ENCODE results near the gene CDK5RAP1. TPM values are rescaled to one million over a fixed set of nuclear protein-coding genes. Genes with fewer than 3 reads are reported as not detected.

The CDK5RAP1 gene
- total and polyA plus RNA-seq, 9 of the 15 experiments (the other 6 are each of a cell fraction or from before 2014, with no cell fraction given), result 41.6 to 127 (median 58.3) TPM

GRCh38 chr20:33351696-33352095 lies 49.6 kb downstream of the CDK5RAP1 start:
- ATAC-seq (no peak), DNase-seq (ENCODE audit: extremely low read depth in 1 of 4, low spot score in 3 of 4) (no peak), FAIRE-seq (no peak)
- Histone ChIP-seq H3K4me3 (no peak overlapping the region), H3K27ac (ENCODE audit: extremely low read depth, low read depth, low read length) (no peak overlapping the region), H3K9me3 (replicated peaks; ENCODE audit: control insufficient read depth, insufficient read depth, low read depth, low read length) (no peaks in the 10 kb centered on the region), H3K4me2 (ENCODE audit: insufficient read depth, low read length) (no peak overlapping the region), H2AFZ (ENCODE audit: low read depth, low read length) (no peak overlapping the region), H3K9me1 (ENCODE audit: control insufficient read depth, insufficient read depth, low read length) (no peaks in the 10 kb centered on the region), H3K79me2 (ENCODE audit: control insufficient read depth, insufficient read depth, low read length) (no peaks in the 10 kb centered on the region), H3K4me1 (replicated peaks in 1 of 2; ENCODE audit: control insufficient read depth in 2 of 2, insufficient read depth in 2 of 2, low read length in 2 of 2) (no peaks in the 10 kb centered on the region; a peak in 1 of 5 replicates), H4K20me1 (replicated peaks; ENCODE audit: control insufficient read depth, insufficient read depth, low read length) (no peaks in the 10 kb centered on the region; the same call in 1 of the 2 replicates), H3K9ac (ENCODE audit: insufficient read depth in 1 of 2, low read depth in 2 of 2, low read length in 2 of 2) (no peak overlapping the region), H3K27me3 (ENCODE audit: control insufficient read depth in 2 of 2, insufficient read depth in 2 of 2, low read length in 2 of 2) (no peaks in the 10 kb centered on the region), H3K36me3 (ENCODE audit: control insufficient read depth, insufficient read depth, low read length) (peaks cover 5% of the 10 kb centered on the region)
- no peak for TF ChIP-seq ATF2 (CRISPR knock-in tag; IDR thresholded peaks at IDR 0.05)
- no peak for TF ChIP-seq ZNF79 (CRISPR knock-in tag; IDR thresholded peaks at IDR 0.05; ENCODE audit: low read depth)
- TF ChIP-seq ESRRB (CRISPR knock-in tag; IDR thresholded peaks at IDR 0.05; ENCODE audit: borderline replicate concordance), result no peak
- no peak for TF ChIP-seq CTBP1 (IDR thresholded peaks at IDR 0.05; ENCODE audit: borderline replicate concordance)
- intact Hi-C loops (cut with micrococcal nuclease) (no loop called here), in situ Hi-C loops (cut with MboI) (no loop called here)
- BruUV-seq (replicated peaks), result no TSS peak
- ChIA-PET CTCF (ENCODE audit: low intra/inter-chr PET ratio) (no interaction called here), POLR2A (interaction anchor here (0.6 kb wide), 1 partner anchor 299 kb away, joined by 4 read pairs; no protein-coding TSS in a partner anchor)
- WGBS (ENCODE audit: insufficient coverage, low coverage, missing lambda C conversion rate), result 31% methylated on average over 3 of the region's 3 CpGs

- Histone ChIP-seq H3K9me3 (replicated peaks; ENCODE audit: control insufficient read depth, insufficient read depth, low read depth, low read length) (no peaks in the 10 kb centered on the region), H3K36me3 (ENCODE audit: control insufficient read depth, insufficient read depth, low read length) (peaks cover 3% of the 10 kb centered on the region), H3K27ac (ENCODE audit: extremely low read depth, low read depth, low read length) (no peak overlapping the region), H3K9ac (ENCODE audit: insufficient read depth in 1 of 2, low read depth in 2 of 2, low read length in 2 of 2) (no peak overlapping the region), H3K79me2 (ENCODE audit: control insufficient read depth, insufficient read depth, low read length) (no peaks in the 10 kb centered on the region), H4K20me1 (replicated peaks; ENCODE audit: control insufficient read depth, insufficient read depth, low read length) (no peaks in the 10 kb centered on the region; the same call in 1 of the 2 replicates), H2AFZ (ENCODE audit: low read depth, low read length) (no peak overlapping the region), H3K4me2 (ENCODE audit: insufficient read depth, low read length) (no peak overlapping the region), H3K27me3 (ENCODE audit: control insufficient read depth in 2 of 2, insufficient read depth in 2 of 2, low read length in 2 of 2) (no peaks in the 10 kb centered on the region), H3K9me1 (ENCODE audit: control insufficient read depth, insufficient read depth, low read length) (no peaks in the 10 kb centered on the region), H3K4me1 (replicated peaks in 1 of 2; ENCODE audit: control insufficient read depth in 2 of 2, insufficient read depth in 2 of 2, low read length in 2 of 2) (no peaks in the 10 kb centered on the region; a peak in 1 of 5 replicates), H3K4me3 (no peak overlapping the region)
- 75% methylated on average over 8 of the region's 8 CpGs for WGBS (ENCODE audit: insufficient coverage, low coverage, missing lambda C conversion rate)
- no peak for FAIRE-seq
- in situ Hi-C loops (cut with MboI), result no loop called here
- no TSS peak for BruUV-seq (replicated peaks)
- CTCF ChIA-PET (ENCODE audit: low intra/inter-chr PET ratio), result no interaction called here
- intact Hi-C loops (cut with micrococcal nuclease), result no loop called here
- POLR2A ChIA-PET, result no interaction called here
- ATAC-seq, result no peak
- DNase-seq (ENCODE audit: extremely low read depth in 1 of 4, low spot score in 3 of 4), result no peak
- no peak for TF ChIP-seq NFIX (CRISPR knock-in tag; IDR thresholded peaks at IDR 0.05; ENCODE audit: low read depth)
- TF ChIP-seq PKNOX1 (IDR thresholded peaks at IDR 0.05), result no peak
- no peak for TF ChIP-seq BCL6 (CRISPR knock-in tag; IDR thresholded peaks at IDR 0.05)
- TF ChIP-seq TFAP4 (CRISPR knock-in tag; IDR thresholded peaks at IDR 0.05; ENCODE audit: borderline replicate concordance), result no peak
- no peak for TF ChIP-seq RBM39 (optimal IDR thresholded peaks at IDR 0.05; ENCODE audit: low read depth, low read length)
- TF ChIP-seq YY1 (IDR thresholded peaks at IDR 0.05; ENCODE audit: borderline replicate concordance in 1 of 3, control insufficient read depth in 1 of 3, extremely low read depth in 1 of 3, insufficient read depth in 3 of 3, insufficient read length in 1 of 3, insufficient replicate concordance in 2 of 3, low read depth in 1 of 3, low read length in 2 of 3), result no peak
- TF ChIP-seq ZNF830 (CRISPR knock-in tag; IDR thresholded peaks at IDR 0.05), result no peak
- TF ChIP-seq ZNF431 (CRISPR knock-in tag; IDR thresholded peaks at IDR 0.05), result no peak
- no peak for TF ChIP-seq TAF15 (IDR thresholded peaks at IDR 0.05; ENCODE audit: low read depth, low read length)
- TF ChIP-seq ZSCAN29 (IDR thresholded peaks at IDR 0.05), result no peak
These were observed 51.8 kb downstream of the CDK5RAP1 start for GRCh38 chr20:33349493-33349892.
